ENCODE results near the gene GLO1. TPM values are rescaled to one million over a fixed set of nuclear protein-coding genes. Genes with fewer than 3 reads are reported as not detected.

GLO1 gene
- total and polyA plus RNA-seq, 9 of the 15 experiments (the other 6 are each of a cell fraction or from before 2014, with no cell fraction given) = 155 to 331 (median 203) TPM

- no peak for TF ChIP-seq ZNF280B (CRISPR knock-in tag; IDR thresholded peaks at IDR 0.05)
- TF ChIP-seq, protein P1, sequence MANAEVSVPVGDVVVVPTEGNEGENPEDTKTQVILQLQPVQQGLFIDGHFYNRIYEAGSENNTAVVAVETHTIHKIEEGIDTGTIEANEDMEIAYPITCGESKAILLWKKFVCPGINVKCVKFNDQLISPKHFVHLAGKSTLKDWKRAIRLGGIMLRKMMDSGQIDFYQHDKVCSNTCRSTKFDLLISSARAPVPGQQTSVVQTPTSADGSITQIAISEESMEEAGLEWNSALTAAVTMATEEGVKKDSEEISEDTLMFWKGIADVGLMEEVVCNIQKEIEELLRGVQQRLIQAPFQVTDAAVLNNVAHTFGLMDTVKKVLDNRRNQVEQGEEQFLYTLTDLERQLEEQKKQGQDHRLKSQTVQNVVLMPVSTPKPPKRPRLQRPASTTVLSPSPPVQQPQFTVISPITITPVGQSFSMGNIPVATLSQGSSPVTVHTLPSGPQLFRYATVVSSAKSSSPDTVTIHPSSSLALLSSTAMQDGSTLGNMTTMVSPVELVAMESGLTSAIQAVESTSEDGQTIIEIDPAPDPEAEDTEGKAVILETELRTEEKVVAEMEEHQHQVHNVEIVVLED (CRISPR knock-in tag; IDR thresholded peaks at IDR 0.05) = no peak
- no peak for TF ChIP-seq NR2F6 (CRISPR knock-in tag; IDR thresholded peaks at IDR 0.05)
- no peak for TF ChIP-seq XRCC4 (IDR thresholded peaks at IDR 0.05; ENCODE audit: extremely low read depth, insufficient read depth, insufficient read length)
- TF ChIP-seq MYBL2 (IDR thresholded peaks at IDR 0.05; ENCODE audit: low read depth) = no peak
- no peak for TF ChIP-seq MYBL2 (CRISPR knock-in tag; IDR thresholded peaks at IDR 0.05; ENCODE audit: borderline replicate concordance)
- TF ChIP-seq CTCF (IDR thresholded peaks at IDR 0.05 in 2 of 3, conservative IDR thresholded peaks at IDR 0.05 in 1 of 3; ENCODE audit: insufficient read depth in 2 of 3, low read depth in 1 of 3, low read length in 3 of 3) = peak in 2 of 3 experiments; percentile 27 to 28; a peak in 4 of 6 replicates
- TF ChIP-seq ZNF232 (CRISPR knock-in tag; IDR thresholded peaks at IDR 0.05) = no peak
- no peak for TF ChIP-seq ILF3 (IDR thresholded peaks at IDR 0.05; ENCODE audit: borderline replicate concordance)
- no peak for TF ChIP-seq RFX7 (CRISPR knock-in tag; IDR thresholded peaks at IDR 0.05)
- peak in 1 of 2 experiments; percentile 32; a peak in 1 of 4 replicates for TF ChIP-seq RAD21 (CRISPR knock-in tag; conservative IDR thresholded peaks at IDR 0.05 in 1 of 2, IDR thresholded peaks at IDR 0.05 in 1 of 2)
- TF ChIP-seq ZNF23 (CRISPR knock-in tag; IDR thresholded peaks at IDR 0.05) = no peak
- TF ChIP-seq FOXM1 (IDR thresholded peaks at IDR 0.05; ENCODE audit: low read depth) = no peak
- TF ChIP-seq FOXM1 (CRISPR knock-in tag; IDR thresholded peaks at IDR 0.05; ENCODE audit: low read depth) = no peak
- no peak for TF ChIP-seq POLR3G (IDR thresholded peaks at IDR 0.05; ENCODE audit: extremely low read depth, insufficient read length, insufficient replicate concordance)
- TF ChIP-seq ZNF133 (CRISPR knock-in tag; IDR thresholded peaks at IDR 0.05) = no peak
Observed at GRCh38 chr6:38739532-38739931, 36.6 kb upstream of the GLO1 start (continued).
